Testis (tissue), 2 donors: ENCODE results near the gene MXD4.

ENCODE experiments used
- POLR2A ChIP-seq: fragments of 450-650 bp; IDR thresholded peaks from one replicate; pipeline ENCODE4 v1.6.1; 2017; ENCODE audit warnings: antibody characterized with exemption, mild to moderate bottlenecking, moderate library complexity
- TF ChIP-seq, protein P1 (sequence below), 3 experiments: fragments of 450-650 bp in 2 of 3; fragments of 200-600 bp in 1 of 3; sonication (generic) in 1 of 3; IDR thresholded peaks; one replicate each; pipeline ENCODE4 v1.5.1; 2016 to 2019; ENCODE audit warnings: antibody characterized with exemption in 3 of 3, mild to moderate bottlenecking in 2 of 3, moderate library complexity in 1 of 3

DNA sequence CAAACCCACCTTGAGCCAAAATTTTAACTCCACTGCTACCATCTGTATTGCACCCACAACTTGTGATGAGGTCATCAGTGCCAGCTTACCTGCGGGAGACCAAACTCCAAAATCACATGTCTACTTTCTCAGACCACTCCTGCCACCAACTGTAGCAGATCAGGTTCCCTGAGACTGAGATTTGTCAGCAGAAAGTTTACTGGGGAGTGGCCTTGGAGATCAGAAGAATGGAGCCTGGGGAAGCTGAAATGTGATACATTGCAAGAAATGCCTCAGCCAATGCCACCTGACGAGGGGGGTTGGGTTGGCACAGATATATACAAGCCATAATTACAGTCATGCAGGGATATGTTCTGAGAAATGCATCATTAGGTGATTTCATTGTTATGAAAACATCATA is 39.1 kb downstream of the MXD4 start:
- TF ChIP-seq, protein P1, sequence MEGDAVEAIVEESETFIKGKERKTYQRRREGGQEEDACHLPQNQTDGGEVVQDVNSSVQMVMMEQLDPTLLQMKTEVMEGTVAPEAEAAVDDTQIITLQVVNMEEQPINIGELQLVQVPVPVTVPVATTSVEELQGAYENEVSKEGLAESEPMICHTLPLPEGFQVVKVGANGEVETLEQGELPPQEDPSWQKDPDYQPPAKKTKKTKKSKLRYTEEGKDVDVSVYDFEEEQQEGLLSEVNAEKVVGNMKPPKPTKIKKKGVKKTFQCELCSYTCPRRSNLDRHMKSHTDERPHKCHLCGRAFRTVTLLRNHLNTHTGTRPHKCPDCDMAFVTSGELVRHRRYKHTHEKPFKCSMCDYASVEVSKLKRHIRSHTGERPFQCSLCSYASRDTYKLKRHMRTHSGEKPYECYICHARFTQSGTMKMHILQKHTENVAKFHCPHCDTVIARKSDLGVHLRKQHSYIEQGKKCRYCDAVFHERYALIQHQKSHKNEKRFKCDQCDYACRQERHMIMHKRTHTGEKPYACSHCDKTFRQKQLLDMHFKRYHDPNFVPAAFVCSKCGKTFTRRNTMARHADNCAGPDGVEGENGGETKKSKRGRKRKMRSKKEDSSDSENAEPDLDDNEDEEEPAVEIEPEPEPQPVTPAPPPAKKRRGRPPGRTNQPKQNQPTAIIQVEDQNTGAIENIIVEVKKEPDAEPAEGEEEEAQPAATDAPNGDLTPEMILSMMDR (IDR thresholded peaks at IDR 0.05): no peak
- TF ChIP-seq POLR2A: no peak
